ENCODE data around the gene BGN. TPM values are rescaled to one million over a fixed set of nuclear protein-coding genes. Genes with fewer than 3 reads are reported as not detected.
A peak's percentile ranks its signal among the peaks of the same experiment; 100 is the strongest.

The BGN gene
- total and polyA plus RNA-seq, 10 of the 15 experiments (the other 5 are each of a cell fraction or from before 2014, with no cell fraction given), result 0.06 to 0.18 (median 0.12) TPM; not detected in 7

DNA sequence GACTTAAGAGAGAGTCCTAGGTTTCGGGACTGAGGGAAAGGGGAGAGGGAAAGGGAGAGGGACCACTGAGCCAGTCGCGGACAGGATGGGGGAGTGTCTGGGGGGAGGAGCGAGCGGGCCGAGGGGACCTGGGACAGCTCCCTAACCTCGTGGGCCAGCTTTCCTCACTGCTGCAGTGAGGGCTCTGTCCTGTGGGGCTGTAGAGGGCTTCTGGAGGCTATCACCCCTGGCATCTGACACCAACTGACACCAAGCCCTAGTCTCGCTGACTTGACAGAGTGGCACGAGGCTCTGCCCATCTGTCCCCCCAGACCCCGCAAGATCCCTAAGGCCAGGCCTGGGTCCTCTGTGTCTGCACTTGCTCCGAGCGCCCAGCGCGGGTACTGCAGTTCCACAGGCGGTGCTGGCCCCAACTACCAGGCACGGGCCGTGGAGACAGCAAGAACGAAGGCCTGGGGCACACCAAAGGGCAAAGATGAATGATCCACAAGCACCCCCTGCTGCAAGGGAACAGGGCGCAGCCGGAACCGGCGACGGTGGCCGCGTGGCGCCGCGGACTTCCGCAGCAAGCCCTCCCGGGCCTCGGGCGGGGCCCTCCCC lies 24.9 kb upstream of the BGN start (continued):
- no peak for TF ChIP-seq CHD1 (IDR thresholded peaks at IDR 0.05; ENCODE audit: low read depth, low read length)
- no peak for TF ChIP-seq CHD2 (IDR thresholded peaks at IDR 0.05; ENCODE audit: borderline replicate concordance, low read depth, low read length)
- TF ChIP-seq POU2F2 (IDR thresholded peaks at IDR 0.05; ENCODE audit: borderline replicate concordance, low read depth, low read length), result no peak
- no peak for TF ChIP-seq SMAD5 (IDR thresholded peaks at IDR 0.05; ENCODE audit: low read depth)
- no peak for TF ChIP-seq CREB1 (IDR thresholded peaks at IDR 0.05; ENCODE audit: low read depth)
- TF ChIP-seq MXI1 (IDR thresholded peaks at IDR 0.05; ENCODE audit: low read depth, low read length), result peak; percentile 55; the same call in 1 of the 2 replicates
- TF ChIP-seq EGR1 (IDR thresholded peaks at IDR 0.05; ENCODE audit: borderline replicate concordance in 1 of 2, low read depth in 2 of 2, low read length in 2 of 2), result no peak
- no peak for TF ChIP-seq LARP7 (IDR thresholded peaks at IDR 0.05)
- TF ChIP-seq, protein P1, sequence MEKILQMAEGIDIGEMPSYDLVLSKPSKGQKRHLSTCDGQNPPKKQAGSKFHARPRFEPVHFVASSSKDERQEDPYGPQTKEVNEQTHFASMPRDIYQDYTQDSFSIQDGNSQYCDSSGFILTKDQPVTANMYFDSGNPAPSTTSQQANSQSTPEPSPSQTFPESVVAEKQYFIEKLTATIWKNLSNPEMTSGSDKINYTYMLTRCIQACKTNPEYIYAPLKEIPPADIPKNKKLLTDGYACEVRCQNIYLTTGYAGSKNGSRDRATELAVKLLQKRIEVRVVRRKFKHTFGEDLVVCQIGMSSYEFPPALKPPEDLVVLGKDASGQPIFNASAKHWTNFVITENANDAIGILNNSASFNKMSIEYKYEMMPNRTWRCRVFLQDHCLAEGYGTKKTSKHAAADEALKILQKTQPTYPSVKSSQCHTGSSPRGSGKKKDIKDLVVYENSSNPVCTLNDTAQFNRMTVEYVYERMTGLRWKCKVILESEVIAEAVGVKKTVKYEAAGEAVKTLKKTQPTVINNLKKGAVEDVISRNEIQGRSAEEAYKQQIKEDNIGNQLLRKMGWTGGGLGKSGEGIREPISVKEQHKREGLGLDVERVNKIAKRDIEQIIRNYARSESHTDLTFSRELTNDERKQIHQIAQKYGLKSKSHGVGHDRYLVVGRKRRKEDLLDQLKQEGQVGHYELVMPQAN (conservative IDR thresholded peaks at IDR 0.05), result peak; percentile 78; the same call in 1 of the 2 replicates
- peak; percentile 21; the same call in 1 of the 2 replicates for TF ChIP-seq SIN3A (IDR thresholded peaks at IDR 0.05; ENCODE audit: low read depth, low read length)

All from GM12878 (cell line).